Mesendoderm (in vitro differentiated cells): Measurements from ENCODE around the gene MTG2.

Experiments
- DNase-seq: peaks from one replicate; pipeline ENCODE4 v3.0.0; 2013
- H2AK5ac ChIP-seq: 2 replicates; pipeline ENCODE4 v1.6.1; 2013; ENCODE audit warnings: low read length, inconsistent platforms
- H2BK120ac ChIP-seq: 2 replicates; pipeline ENCODE4 v1.6.1; 2013; ENCODE audit warnings: low read depth, mild to moderate bottlenecking, low read length, moderate library complexity, mixed read lengths
- H2BK15ac ChIP-seq: replicated peaks from 2 replicates; pipeline ENCODE4 v1.6.1; 2013; ENCODE audit warnings: low read depth, mild to moderate bottlenecking, moderate library complexity
- H2BK5ac ChIP-seq: 2 replicates; pipeline ENCODE4 v1.6.1; 2013; ENCODE audit warnings: low read length, inconsistent platforms
- H3K18ac ChIP-seq: 2 replicates; pipeline ENCODE4 v1.6.1; 2013; ENCODE audit warnings: mild to moderate bottlenecking, low read length, mixed read lengths
- H3K23ac ChIP-seq: one replicate; pipeline ENCODE4 v1.6.1; 2013; ENCODE audit warnings: low read length
- H3K27ac ChIP-seq: 2 replicates; pipeline ENCODE4 v1.5.1; 2013; ENCODE audit warnings: low read depth, mild to moderate bottlenecking, inconsistent platforms, low read length, moderate library complexity
- H3K27me3 ChIP-seq: 2 replicates; pipeline ENCODE4 v1.6.1; 2013; ENCODE audit warnings: low read length, control low read depth, mild to moderate bottlenecking, inconsistent platforms; ENCODE audit not compliant: insufficient read depth, poor library complexity
- H3K36me3 ChIP-seq: 2 replicates; pipeline ENCODE4 v1.6.1; 2013; ENCODE audit warnings: low read length, inconsistent platforms; ENCODE audit not compliant: control insufficient read depth, insufficient read depth
- H3K4ac ChIP-seq: one replicate; pipeline ENCODE4 v1.6.1; 2013; ENCODE audit warnings: low read depth, mild to moderate bottlenecking, low read length, moderate library complexity
- H3K4me1 ChIP-seq: 2 replicates; pipeline ENCODE4 v1.6.1; 2013; ENCODE audit warnings: low read depth, low read length, inconsistent platforms; ENCODE audit not compliant: control insufficient read depth
- H3K4me2 ChIP-seq: 2 replicates; pipeline ENCODE4 v1.6.1; 2013; ENCODE audit warnings: low read length
- H3K4me3 ChIP-seq: 2 replicates; pipeline ENCODE4 v1.5.1; 2013; ENCODE audit warnings: mild to moderate bottlenecking, low read length
- H3K56ac ChIP-seq: one replicate; pipeline ENCODE4 v1.6.1; 2013; ENCODE audit warnings: low read length
- H3K79me1 ChIP-seq: 2 replicates; pipeline ENCODE4 v1.6.1; 2013; ENCODE audit warnings: low read length, inconsistent platforms
- H3K79me2 ChIP-seq: 2 replicates; pipeline ENCODE4 v1.6.1; 2013; ENCODE audit warnings: mild to moderate bottlenecking, low read length; ENCODE audit not compliant: control insufficient read depth, insufficient read depth
- H3K9ac ChIP-seq: 2 replicates; pipeline ENCODE4 v1.6.1; 2013; ENCODE audit warnings: low read length, inconsistent platforms
- H4K5ac ChIP-seq: one replicate; pipeline ENCODE4 v1.6.1; 2013; ENCODE audit warnings: low read length
- H4K8ac ChIP-seq: one replicate; pipeline ENCODE4 v1.6.1; 2013; ENCODE audit warnings: low read depth, mild to moderate bottlenecking, control low read depth, low read length, moderate library complexity
- WGBS: extraction: QIAGEN DNeasy Blood & Tissue Kit; methylation state at CpG from one replicate; pipeline ENCODE4 v1.1.7; 2013; ENCODE audit warnings: low lambda C conversion rate, missing lambda C conversion rate; ENCODE audit not compliant: insufficient coverage; ENCODE audit errors: extremely low coverage; 5-methylcytosine and 5-hydroxymethylcytosine counted together

MTG2 gene

DNA sequence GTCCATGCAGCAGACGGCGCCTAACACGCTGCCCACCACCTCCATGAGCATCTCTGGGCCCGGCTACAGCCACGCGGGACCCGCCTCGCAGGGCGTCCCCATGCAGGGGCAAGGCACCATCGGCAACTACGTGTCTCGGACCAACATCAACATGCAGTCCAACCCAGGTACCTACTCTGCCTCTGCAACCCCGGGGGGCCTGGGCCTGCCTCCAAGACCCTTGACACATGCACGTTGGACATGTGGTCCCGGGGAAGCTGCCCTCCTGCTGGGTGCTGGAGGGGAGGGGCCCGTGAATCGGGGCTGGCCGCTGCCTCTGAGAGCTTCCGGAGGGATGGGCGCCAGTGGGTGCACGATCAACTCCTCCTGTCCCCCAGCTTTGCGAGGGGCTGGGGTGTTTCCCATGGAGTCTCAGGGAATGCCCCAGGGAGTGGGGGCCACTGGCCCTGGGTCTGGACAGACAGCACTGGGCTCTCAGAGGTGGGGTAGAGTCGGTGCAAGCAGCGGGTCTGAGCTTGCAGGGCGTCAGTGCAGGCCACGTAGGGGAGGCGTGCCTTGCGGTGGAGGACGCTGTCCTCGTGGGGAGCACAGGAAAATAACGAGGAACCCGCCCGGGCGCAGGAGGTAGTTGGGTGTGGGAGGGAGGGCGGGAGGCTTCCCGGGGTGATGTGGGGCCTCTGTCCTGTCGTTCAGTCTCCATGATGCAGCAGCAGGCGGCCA is 19.9 kb upstream of the MTG2 start:
- Histone ChIP-seq H3K4ac (no peak overlapping the region), H2AK5ac (no peak overlapping the region), H3K79me1 (peaks cover 7% of the 10 kb centered on the region), H4K8ac (no peak overlapping the region), H3K27me3 (no peaks in the 10 kb centered on the region), H4K5ac (no peak overlapping the region), H3K36me3 (peaks cover 14% of the 10 kb centered on the region), H2BK120ac (no peak overlapping the region), H3K56ac (no peak overlapping the region), H3K4me3 (no peak overlapping the region), H3K27ac (no peak overlapping the region), H3K79me2 (peaks cover 12% of the 10 kb centered on the region), H2BK15ac (no peak overlapping the region), H3K4me1 (no peaks in the 10 kb centered on the region), H2BK5ac (no peak overlapping the region), H3K4me2 (no peak overlapping the region), H3K18ac (no peak overlapping the region), H3K9ac (no peak overlapping the region), H3K23ac (no peak overlapping the region)
- DNase-seq = no peak
- no CpG with 5 or more reads among the region's 38 CpGs for WGBS

DNA sequence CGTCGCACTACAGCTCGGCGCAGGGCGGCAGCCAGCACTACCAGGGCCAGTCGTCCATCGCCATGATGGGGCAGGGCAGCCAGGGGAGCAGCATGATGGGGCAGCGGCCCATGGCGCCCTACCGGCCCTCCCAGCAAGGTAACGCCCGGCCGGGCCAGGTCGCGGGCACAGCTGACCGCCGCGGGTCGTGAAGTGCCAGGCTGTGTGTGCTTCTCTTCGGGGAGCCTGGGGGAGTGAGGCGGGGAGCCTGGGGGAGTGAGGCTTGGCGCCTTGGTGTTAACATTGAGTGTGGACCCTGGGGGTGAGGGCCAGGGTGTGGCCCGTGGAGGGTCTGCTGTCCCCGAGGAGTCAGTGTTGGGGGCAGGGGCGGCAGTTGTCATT is 19.4 kb upstream of the MTG2 start:
- Histone ChIP-seq H2BK15ac (no peak overlapping the region), H4K5ac (no peak overlapping the region), H3K4me3 (no peak overlapping the region), H3K79me2 (peaks cover 6% of the 10 kb centered on the region), H2BK5ac (no peak overlapping the region), H3K18ac (no peak overlapping the region), H3K27me3 (no peaks in the 10 kb centered on the region), H3K4me2 (no peak overlapping the region), H3K9ac (no peak overlapping the region), H3K56ac (no peak overlapping the region), H3K4me1 (no peaks in the 10 kb centered on the region), H2AK5ac (no peak overlapping the region), H4K8ac (no peak overlapping the region), H2BK120ac (no peak overlapping the region), H3K36me3 (peaks cover 14% of the 10 kb centered on the region), H3K79me1 (peaks cover 6% of the 10 kb centered on the region), H3K27ac (no peak overlapping the region), H3K23ac (no peak overlapping the region), H3K4ac (no peak overlapping the region)
- DNase-seq = no peak
- WGBS = no CpG with 5 or more reads among the region's 25 CpGs

DNA sequence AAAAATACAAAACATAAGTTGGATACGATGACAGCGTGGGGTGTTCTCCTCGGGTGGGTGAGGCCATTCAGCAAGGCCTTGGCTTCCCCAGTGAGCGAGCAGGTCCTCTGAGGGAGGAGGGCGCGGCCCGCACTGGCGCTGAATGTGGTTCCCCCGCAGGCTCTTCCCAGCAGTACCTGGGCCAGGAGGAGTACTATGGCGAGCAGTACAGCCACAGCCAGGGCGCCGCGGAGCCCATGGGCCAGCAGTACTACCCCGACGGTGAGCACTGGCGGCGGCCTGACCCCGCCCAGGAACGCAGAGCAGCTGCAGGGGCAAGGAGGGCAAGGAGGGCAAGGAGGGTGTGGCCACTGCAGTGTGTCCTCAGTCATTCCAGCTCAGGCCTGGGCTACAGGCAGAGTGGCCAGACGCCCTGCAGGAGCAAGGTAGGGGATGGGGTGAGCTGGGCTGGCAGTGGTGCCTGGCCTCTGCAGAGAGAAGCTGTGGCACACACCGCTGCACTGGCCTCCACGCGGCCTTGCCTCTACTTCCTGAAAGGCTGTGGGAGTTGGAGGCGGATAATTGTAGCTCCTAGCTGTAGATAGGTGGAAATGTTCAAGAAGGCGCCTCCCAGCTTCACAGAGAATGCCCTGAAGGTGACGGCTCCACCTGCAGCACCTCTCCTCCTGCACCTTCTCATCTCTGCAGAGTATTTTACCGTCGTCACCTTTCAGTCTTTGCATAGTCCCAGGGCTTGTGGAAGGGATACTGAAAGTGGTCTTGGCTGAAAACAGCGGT is 18.7 kb upstream of the MTG2 start:
- Histone ChIP-seq H3K36me3 (peaks cover 14% of the 10 kb centered on the region), H2BK15ac (no peak overlapping the region), H3K4me2 (no peak overlapping the region), H3K23ac (no peak overlapping the region), H3K56ac (no peak overlapping the region), H3K4ac (no peak overlapping the region), H3K27ac (no peak overlapping the region), H4K8ac (no peak overlapping the region), H3K4me3 (no peak overlapping the region), H3K79me1 (peaks cover 2% of the 10 kb centered on the region), H2BK120ac (no peak overlapping the region), H2BK5ac (no peak overlapping the region), H3K18ac (no peak overlapping the region), H3K79me2 (peaks cover under 1% of the 10 kb centered on the region), H3K4me1 (no peaks in the 10 kb centered on the region), H3K27me3 (no peaks in the 10 kb centered on the region), H2AK5ac (no peak overlapping the region), H3K9ac (no peak overlapping the region), H4K5ac (no peak overlapping the region)
- WGBS = no CpG with 5 or more reads among the region's 29 CpGs
- DNase-seq = no peak

DNA sequence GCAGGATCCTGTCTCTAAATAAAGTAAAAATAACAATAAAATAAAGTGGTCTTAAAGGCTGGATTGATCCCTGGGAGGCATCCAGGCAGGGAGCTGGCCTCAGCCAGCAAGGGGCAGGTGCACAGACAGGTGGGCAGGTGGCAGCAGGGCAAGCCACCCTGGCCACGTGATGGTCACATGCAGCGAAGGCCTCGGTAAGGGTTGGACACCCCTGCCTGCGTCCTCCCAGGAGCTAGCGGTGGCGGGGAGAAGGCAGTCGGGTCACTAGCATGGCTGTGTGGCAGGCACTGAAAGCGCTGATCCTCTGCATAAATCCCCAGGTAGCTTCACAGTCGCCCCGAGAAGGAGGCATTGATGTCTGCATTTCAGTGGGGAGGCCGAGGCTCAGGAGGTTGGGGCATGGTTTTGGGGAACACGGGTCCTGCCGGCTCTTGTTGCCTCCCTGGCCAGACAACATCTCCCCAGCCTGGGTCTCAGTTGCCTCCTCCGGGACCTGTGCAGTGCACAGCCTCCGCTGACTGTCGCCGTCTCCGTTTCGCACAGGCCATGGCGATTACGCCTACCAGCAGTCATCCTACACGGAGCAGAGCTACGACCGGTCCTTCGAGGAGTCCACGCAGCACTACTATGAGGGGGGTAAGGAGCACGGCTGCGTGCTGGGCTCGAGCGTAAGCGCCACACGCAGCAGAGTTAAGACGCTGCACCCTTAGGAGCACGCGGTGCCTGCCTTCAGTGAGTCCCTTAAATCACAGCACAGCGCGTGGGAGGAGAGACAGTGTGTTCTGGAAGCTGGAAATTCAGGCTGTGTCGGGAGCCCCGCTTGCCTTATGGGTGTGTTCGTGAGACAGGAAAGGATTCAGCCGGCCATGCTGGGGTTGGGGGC is 17.7 kb upstream of the MTG2 start:
- H3K4ac ChIP-seq = no peak overlapping the region
- no peak overlapping the region for H3K4me3 ChIP-seq
- H3K79me1 ChIP-seq = no peaks in the 10 kb centered on the region
- peaks cover 12% of the 10 kb centered on the region for H3K36me3 ChIP-seq
- H4K5ac ChIP-seq = no peak overlapping the region
- no peak overlapping the region for H2BK5ac ChIP-seq
- no peak overlapping the region for H3K9ac ChIP-seq
- no peak for DNase-seq
- no peak overlapping the region for H2BK120ac ChIP-seq
- H3K18ac ChIP-seq = no peak overlapping the region
- H3K23ac ChIP-seq = no peak overlapping the region
- no peak overlapping the region for H2BK15ac ChIP-seq
- H2AK5ac ChIP-seq = no peak overlapping the region
- no peak overlapping the region for H3K56ac ChIP-seq
- no peak overlapping the region for H4K8ac ChIP-seq
- WGBS = no CpG with 5 or more reads among the region's 41 CpGs
- no peaks in the 10 kb centered on the region for H3K4me1 ChIP-seq
- no peaks in the 10 kb centered on the region for H3K27me3 ChIP-seq
- no peaks in the 10 kb centered on the region for H3K79me2 ChIP-seq
- no peak overlapping the region for H3K27ac ChIP-seq
- H3K4me2 ChIP-seq = no peak overlapping the region

DNA sequence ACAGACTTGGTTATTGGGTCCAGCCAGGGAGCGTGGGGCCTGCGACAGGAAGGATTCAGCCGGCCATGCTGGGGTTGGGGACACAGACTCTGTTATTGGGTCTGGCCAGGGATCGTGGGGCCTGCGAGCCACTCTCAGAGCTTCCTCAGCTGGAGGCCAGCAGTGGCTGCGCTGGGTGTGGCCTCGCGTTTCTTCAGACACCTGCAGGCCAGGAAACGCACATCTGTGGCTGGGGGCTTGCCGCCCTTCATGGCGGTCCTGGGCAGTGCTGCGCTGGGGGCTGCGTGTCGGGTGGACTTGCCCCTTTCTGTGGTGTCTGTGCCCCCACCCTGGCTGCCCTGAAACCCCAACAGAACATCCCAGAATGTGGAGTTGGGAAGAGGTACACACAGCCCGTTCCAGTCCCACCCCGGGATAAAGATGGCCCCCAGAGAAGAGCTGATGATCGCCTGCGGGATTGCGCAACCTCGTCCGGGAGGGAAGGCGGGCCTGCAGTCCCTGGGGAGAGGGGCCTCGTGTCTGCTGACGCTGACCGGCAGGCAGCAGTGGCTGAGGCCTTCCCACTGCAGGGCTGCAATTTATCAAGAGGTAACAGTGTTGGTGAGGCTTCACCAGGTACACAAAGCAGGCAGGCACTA is 16.9 kb upstream of the MTG2 start:
- WGBS = no CpG with 5 or more reads among the region's 25 CpGs

More for the DNA sequence above, 16.9 kb upstream of the MTG2 start:
- Histone ChIP-seq H3K23ac (no peak overlapping the region), H3K27me3 (no peaks in the 10 kb centered on the region), H2BK15ac (no peak overlapping the region), H3K9ac (no peak overlapping the region), H3K4ac (no peak overlapping the region), H3K4me3 (no peak overlapping the region), H3K27ac (no peak overlapping the region), H3K36me3 (peaks cover 12% of the 10 kb centered on the region), H3K79me2 (no peaks in the 10 kb centered on the region), H4K5ac (no peak overlapping the region), H3K79me1 (no peaks in the 10 kb centered on the region), H2BK120ac (no peak overlapping the region), H3K4me1 (no peaks in the 10 kb centered on the region), H3K4me2 (no peak overlapping the region), H4K8ac (no peak overlapping the region), H2BK5ac (no peak overlapping the region), H3K56ac (no peak overlapping the region), H2AK5ac (no peak overlapping the region), H3K18ac (no peak overlapping the region)
- DNase-seq = no peak
